IPS-NIHi11 (cell line): ENCODE data around the gene C1orf115.
"Not testable (repeated sequence)": the region's sequence is repeated elsewhere in the genome, so short reads cannot be mapped to it uniquely, and the experiment has no call there.

Experiments
- DNase-seq: peaks from one replicate; pipeline ENCODE4 v3.0.0; 2012; ENCODE audit warnings: mixed read lengths, low spot score

The C1orf115 gene

GRCh38 chr1:220694866-220695382 is 4.8 kb downstream of the C1orf115 start:
- no peak for DNase-seq

DNA sequence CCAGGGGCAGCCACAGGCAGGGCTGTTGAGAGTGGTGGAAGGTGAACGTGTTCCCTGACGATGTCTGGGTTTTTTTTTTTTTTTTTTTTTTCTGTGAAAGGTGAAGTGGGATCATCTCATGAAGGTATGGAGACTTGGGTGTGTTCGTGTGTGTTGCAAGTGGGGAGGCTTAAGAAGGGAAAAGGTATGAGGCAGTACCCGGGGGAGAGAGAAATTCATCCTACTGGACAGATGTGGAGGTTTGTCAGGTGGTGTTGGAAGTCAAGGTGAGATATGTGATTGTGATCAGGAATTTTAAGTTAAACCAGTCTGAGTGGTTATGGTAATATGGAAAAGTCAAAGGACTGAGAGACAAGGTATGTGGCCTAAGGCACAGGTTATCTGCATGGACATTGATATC is 5.3 kb downstream of the C1orf115 start:
- no peak for DNase-seq

DNA sequence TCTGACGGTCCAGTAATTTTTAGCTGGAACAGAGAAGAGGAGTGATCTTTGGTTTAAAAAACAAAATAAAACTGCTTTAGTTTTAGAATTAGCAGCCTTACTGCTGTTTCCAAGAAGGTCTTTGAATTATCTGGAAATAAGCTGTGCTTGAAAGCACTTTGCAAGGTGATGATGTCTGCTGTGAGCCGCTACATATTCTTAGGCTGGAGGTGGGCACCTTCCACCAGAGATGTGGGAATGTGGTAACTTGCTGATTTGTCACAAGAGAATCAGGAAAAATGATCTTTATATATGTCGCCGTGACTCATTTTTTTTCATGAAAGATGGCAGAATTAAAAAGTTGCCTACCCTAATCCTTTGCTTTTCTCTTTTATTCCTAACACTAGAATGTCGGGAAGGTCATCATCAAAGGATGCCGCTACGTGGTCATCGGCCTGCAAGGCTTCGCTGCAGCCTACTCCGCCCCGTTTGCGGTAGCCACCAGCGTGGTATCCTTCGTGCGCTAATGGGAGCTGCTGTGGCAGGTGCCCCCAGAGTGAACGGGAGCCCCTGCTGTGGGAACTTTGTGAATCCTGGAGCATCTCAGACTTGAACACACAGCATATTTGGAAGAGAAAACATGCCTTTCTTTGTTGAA is 6.2 kb downstream of the C1orf115 start:
- no peak for DNase-seq

GRCh38 chr1:220696863-220697231 is 6.7 kb downstream of the C1orf115 start:
- DNase-seq = no peak

- no peak for DNase-seq
Measured at GRCh38 chr1:220697326-220697725, 7.2 kb downstream of the C1orf115 start.

GRCh38 chr1:220698607-220699016 is 8.4 kb downstream of the C1orf115 start:
- no peak for DNase-seq

- no peak for DNase-seq
Measured at GRCh38 chr1:220699044-220699443, 8.9 kb downstream of the C1orf115 start.

DNA sequence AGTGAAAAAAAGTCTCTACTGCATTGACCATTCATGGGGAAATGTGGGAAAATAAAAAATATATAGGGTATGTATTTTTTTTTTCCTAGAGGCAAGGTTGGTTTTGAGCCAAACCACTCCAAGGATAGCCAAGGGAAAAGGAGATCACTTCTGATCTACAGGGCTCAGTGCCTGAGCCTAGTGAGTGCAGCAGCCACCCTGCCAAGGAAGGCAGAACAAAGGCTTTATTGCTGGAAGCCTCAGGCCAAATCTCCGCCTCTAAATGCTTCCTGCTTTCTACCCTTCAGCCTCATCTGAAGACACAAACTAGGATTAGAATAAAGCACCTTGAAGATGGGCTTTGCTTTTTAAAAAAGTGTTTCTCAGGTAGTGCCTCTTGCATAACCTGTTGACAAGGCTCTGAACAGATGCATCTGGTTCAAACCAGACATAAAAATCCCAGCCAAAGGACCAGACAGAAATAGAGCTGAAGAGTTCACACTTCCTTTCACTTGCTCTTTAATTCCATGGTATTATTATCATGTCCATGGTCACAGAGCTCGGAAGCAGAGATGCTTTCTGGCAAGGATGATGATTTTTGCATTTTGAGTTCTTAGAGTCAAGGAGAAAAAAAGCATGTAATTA is 10.5 kb downstream of the C1orf115 start:
- peak; percentile 52 for DNase-seq

DNA sequence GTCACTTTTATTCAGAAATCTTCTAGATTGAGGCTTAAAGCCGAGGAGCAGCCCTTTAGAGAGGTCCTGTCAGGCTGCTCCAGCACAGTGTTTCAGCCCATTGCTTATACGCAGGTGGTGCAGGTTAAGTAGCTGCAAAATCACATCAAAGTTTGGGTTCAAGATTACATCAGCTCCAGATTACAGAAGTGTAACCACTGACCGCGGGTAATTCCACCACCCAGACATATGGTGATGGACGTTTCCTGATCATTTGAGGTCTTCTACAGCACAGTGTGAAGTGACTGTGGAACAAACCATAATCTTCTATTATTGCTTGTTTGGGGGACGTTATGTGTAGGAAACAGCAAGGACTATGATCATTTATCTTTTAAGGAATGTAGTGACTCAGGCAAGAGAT is 11.8 kb downstream of the C1orf115 start:
- DNase-seq = no peak

DNA sequence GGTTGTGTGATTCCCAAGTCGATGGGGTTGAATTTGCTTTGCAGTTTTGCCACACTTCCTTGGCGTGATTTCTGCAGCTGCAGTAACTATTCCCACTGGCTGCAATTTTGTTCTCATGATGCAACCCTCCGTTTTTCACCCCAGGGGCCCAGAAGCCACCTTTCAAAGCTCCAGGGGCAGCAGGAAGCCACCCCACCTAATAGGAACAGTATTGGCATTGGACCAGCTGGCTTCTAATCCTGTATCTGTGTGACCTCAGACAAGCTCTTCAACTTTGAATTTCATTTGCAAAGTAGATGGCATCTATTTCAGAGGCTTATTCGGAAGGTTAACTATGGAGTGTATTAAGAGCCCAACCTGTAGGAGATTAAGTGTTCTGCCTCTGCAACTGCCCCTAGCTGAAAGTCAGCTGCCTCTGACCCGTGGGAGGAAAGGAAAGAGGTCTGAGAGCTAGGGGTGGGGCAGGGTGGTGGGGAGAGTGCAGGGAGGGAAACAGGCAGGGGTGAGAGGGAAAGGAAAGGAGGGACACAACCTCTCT is 12.6 kb downstream of the C1orf115 start:
- DNase-seq = no peak

DNA sequence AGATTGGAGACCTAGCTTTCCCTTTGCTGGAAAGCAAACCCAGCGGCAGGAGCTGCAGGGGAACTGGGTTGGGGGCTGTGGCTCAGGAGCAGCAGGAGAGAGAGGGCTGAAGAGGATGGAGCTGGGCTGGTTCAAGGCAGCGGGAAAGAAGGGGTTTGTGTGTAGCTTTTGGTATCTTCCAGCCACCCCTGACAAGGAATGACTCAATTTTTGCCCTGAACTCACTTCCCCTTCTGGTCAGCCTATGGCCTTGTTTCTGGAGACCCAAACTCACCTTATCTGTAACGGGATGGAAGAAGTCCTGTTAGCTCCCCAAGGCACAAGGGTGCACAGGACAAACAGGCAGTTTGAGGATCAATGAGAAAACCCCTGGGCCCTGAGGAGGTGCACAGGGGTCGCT is 13.1 kb downstream of the C1orf115 start:
- no peak for DNase-seq

- no peak for DNase-seq
Measured at GRCh38 chr1:220705782-220706181, 15.6 kb downstream of the C1orf115 start.

DNA sequence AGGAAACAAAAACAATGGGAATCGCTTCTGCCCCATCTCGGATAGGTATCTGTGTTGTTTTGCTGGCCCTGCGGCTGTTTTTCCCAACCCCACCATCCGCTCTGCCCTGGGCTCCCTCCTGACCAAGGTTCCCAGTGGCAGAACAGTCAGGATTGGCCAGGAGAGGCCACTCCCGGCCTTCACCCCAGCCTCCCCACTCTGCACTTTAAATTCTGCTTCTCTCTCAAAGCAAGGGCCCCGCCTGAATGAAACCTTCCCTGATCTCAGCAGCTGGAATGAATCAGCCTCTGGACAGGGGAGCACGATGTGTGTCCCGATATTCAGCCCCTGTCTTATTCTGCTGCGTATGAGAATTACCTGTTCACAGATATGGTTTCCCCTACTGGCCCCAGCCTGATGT is 16.3 kb downstream of the C1orf115 start:
- no peak for DNase-seq

DNA sequence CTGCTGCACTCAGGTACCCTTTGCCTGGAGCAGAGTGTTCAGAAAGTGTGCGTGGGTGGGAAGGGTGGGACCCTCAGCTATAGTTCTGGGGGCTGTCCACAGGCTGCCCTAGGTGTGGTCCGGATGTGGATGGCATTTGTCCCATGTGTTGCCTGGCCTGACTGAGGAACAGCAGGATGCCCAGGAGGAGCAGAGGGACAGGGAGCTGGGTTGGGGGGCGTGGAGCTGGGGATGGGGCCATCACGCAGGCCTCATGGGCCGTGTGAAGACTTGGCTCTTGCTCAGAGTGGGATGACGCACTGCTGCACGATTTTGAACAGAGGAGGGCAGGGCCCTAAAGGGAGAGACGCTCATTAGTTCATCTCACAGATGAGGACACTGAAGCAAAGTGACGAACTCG is 17.0 kb downstream of the C1orf115 start:
- no peak for DNase-seq

DNA sequence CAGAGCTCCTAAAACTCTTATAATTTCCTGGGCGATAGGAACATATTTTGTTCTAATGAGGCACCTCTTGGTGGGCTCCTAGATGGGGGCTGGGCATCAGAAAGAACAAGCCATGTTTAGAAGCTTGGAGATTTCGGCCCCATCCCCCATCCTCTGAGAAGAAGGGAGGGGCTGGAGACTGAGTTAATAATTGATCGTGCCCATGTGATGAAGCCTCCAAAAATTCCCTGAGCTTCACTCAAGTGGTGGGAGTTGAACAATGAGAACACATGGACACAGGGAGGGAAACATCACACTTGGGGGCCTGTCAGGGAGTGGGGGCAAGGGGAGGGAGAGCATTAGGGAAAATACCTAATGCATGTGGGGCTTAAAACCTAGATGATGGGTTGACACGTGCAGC is 18.1 kb downstream of the C1orf115 start:
- DNase-seq = no peak

DNA sequence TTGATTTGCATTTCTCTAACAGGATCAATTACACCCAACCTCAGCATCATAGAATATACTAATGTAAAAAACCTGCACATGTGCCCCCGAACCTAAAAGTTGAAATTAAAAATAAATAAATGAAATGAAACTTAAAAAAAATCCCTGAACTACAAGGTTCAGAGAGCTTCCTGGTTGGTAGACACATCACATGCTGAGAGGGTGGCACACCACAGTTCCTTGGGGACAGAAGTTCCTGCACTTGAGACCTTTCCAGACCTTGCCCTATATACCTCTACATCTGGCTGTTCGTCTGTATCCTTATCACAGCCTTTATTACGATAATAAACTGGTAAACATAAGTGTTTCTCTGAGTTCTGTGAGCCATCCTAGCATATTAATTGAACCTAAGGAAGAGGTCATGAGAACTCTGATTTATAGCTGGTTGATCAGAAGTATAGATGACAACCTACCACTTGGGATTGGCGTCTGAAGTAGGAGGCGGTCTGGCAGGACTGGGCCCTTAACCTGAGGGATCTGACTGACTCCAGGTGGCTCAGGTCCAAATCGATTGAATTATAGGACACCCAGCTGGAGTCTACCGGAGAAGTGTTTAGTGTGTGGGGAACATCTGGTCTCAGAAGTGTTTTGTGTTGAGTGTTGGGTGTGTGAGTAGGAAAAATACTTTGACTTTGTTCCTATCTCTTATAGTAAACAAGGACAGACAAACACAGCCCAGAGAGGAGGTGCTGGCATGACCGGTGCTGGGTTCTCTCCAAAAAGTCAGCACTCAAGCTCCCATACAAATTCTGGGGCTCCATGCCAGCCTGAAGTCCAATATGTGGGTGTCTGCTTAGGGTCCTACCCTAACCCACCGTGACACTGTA is 19.0 kb downstream of the C1orf115 start:
- no peak for DNase-seq

- no peak for DNase-seq
Measured at GRCh38 chr1:220710333-220710732, 20.2 kb downstream of the C1orf115 start.

DNA sequence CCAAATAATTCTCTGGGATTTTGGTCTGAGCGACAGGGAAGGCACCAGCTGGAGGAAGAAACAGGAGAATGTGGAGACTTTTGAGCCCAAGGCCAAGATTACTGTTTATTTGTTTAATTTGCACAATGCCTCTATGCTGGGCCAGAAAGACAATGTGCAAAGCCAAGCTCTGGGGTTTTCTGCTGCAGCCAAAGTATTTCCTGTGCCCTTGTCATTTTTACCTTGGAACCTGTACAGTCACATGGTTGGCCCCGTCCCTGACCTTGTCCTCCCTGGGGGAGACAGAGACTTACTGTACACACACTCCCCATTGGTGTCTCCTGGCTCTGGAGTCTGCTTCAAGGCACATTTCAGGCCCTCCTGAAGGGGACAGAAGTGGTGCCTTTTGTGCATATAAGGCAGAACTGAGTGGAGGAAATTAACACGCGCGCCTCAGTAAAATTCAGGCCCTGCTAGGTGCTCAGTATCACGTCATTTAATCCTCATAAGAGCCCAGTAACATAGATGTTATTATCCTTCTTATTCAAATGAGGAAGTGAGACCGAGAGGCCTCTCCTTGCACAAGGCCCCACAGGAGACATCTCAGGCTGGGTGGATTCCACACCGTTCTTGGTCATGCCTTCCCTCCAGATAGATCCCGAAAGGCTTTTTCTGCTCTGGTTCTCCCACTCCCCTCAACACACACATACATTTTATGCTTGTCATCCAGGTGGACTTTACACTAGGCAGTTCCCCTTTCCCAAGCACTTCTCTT is 21.1 kb downstream of the C1orf115 start:
- no peak for DNase-seq

- DNase-seq = not testable (repeated sequence)
Measured at GRCh38 chr1:220715986-220716385, 25.8 kb downstream of the C1orf115 start.

GRCh38 chr1:220717800-220718640 is 27.9 kb downstream of the C1orf115 start:
- DNase-seq = no peak

DNA sequence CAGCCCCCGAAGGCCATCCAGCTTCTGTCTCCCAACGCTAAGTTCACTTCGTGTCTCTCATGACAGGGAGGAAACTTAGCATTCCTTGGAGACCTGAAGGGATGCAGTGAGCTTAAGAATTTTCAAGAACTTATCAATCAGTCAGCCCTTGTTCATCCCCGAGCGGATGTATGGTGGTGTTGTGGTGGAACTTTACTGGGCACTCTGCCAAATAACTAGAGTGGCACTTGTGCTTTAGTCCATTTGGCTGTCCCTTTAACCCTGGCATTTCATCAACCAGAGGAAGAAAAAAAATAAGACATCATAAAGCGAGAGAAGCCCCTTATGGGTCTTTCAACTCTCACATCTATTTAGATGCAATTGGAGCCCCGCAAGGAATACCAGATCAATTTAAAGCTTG is 31.1 kb downstream of the C1orf115 start:
- DNase-seq = not testable (repeated sequence)
